Inflammatory macrophage treated with lipopolysaccharide for 4 hours (primary cell): ENCODE data around the gene ADCY9.
"Not testable (repeated sequence)": the region's sequence is repeated elsewhere in the genome, so short reads cannot be mapped to it uniquely, and the experiment has no call there.

Experiments
- DNase-seq: peaks from one replicate; pipeline ENCODE4 v3.0.0-alpha.2; 2020

ADCY9 gene

GRCh38 chr16:4064950-4065352 is 51.3 kb downstream of the ADCY9 start:
- DNase-seq, result no peak

GRCh38 chr16:4062212-4062802 is 53.9 kb downstream of the ADCY9 start:
- no peak for DNase-seq

GRCh38 chr16:4060823-4061222 is 55.4 kb downstream of the ADCY9 start:
- no peak for DNase-seq

GRCh38 chr16:4060009-4060408 is 56.2 kb downstream of the ADCY9 start:
- no peak for DNase-seq

GRCh38 chr16:4058386-4058785 is 57.9 kb downstream of the ADCY9 start:
- DNase-seq, result no peak

GRCh38 chr16:4057439-4057877 is 58.8 kb downstream of the ADCY9 start:
- no peak for DNase-seq

- no peak for DNase-seq
Measured at GRCh38 chr16:4056161-4057105, 59.8 kb downstream of the ADCY9 start.

GRCh38 chr16:4055748-4056147 is 60.5 kb downstream of the ADCY9 start:
- no peak for DNase-seq

GRCh38 chr16:4053301-4053845 is 62.9 kb downstream of the ADCY9 start:
- peak; percentile 30 for DNase-seq

GRCh38 chr16:4052801-4053293 is 63.4 kb downstream of the ADCY9 start:
- DNase-seq, result peak; percentile 67

GRCh38 chr16:4052096-4052495 is 64.1 kb downstream of the ADCY9 start:
- no peak for DNase-seq

- DNase-seq, result no peak
Measured at GRCh38 chr16:4051591-4051990, 64.7 kb downstream of the ADCY9 start.

GRCh38 chr16:4049031-4049430 is 67.2 kb downstream of the ADCY9 start:
- DNase-seq, result no peak

- DNase-seq, result no peak
Measured at GRCh38 chr16:4048481-4048880, 67.8 kb downstream of the ADCY9 start.

- DNase-seq, result no peak
Measured at GRCh38 chr16:4046221-4046620, 70.0 kb downstream of the ADCY9 start.

- not testable (repeated sequence) for DNase-seq
Measured at GRCh38 chr16:4045561-4045960, 70.7 kb downstream of the ADCY9 start.

- DNase-seq, result no peak
Measured at GRCh38 chr16:4042581-4042980, 73.7 kb downstream of the ADCY9 start.

- no peak for DNase-seq
Measured at GRCh38 chr16:4038448-4038847, 77.8 kb downstream of the ADCY9 start.

GRCh38 chr16:4036952-4037351 is 79.3 kb downstream of the ADCY9 start:
- DNase-seq, result not testable (repeated sequence)

GRCh38 chr16:4034963-4035362 is 81.3 kb downstream of the ADCY9 start:
- no peak for DNase-seq

- DNase-seq, result no peak
Measured at GRCh38 chr16:4033951-4034350, 82.3 kb downstream of the ADCY9 start.

- DNase-seq, result peak; percentile 66
Measured at GRCh38 chr16:4032768-4033167, 83.5 kb downstream of the ADCY9 start.

GRCh38 chr16:4028144-4028543 is 88.1 kb downstream of the ADCY9 start:
- DNase-seq, result no peak

GRCh38 chr16:4026854-4027253 is 89.4 kb downstream of the ADCY9 start:
- no peak for DNase-seq
